Transverse colon (tissue), 3 donors: ENCODE data around the gene AKIRIN2.

Source experiments
- POLR2A ChIP-seq: fragments of 450-650 bp; IDR thresholded peaks from one replicate; pipeline ENCODE4 v1.6.1; 2016; ENCODE audit warnings: antibody characterized with exemption, mild to moderate bottlenecking, moderate library complexity
- POLR2AphosphoS5 ChIP-seq, 3 donors: sonication (generic); formaldehyde crosslinking; IDR thresholded peaks; one replicate each; pipeline ENCODE4 v1.6.1; 2016; ENCODE audit warnings: antibody characterized with exemption in 3 of 3

GRCh38 chr6:87654875-87655454 lies 47.1 kb downstream of the AKIRIN2 start:
- TF ChIP-seq POLR2A (no peak), POLR2AphosphoS5 (IDR thresholded peaks at IDR 0.05) (no peak)
